ENCODE measurements around the gene GPR55. TPM values are rescaled to one million over a fixed set of nuclear protein-coding genes. Genes with fewer than 3 reads are reported as not detected.

The GPR55 gene
- total and polyA plus RNA-seq, 2 donors (not counting 3 experiments of a cell fraction or from before 2014, with no cell fraction given): not detected

- dilution Hi-C loops (cut with MboI; ENCODE audit: extremely low pct_ligation_motif_present, low sequenced_read_pairs) (no loop called here), intact Hi-C loops (cut with micrococcal nuclease) (no loop called here)
- Histone ChIP-seq H3K27ac (ENCODE audit: insufficient read depth, low read depth, low read length) (no peak overlapping the region), H3K9me1 (replicated peaks; ENCODE audit: control insufficient read depth, extremely low read depth, insufficient read depth, low read length) (no peaks in the 10 kb centered on the region), H3K4me3 (replicated peaks in 1 of 3; ENCODE audit: insufficient read depth in 1 of 3, low read depth in 1 of 3, low read length in 3 of 3) (no peak overlapping the region), H3K9me3 (replicated peaks; ENCODE audit: control insufficient read depth, insufficient read depth, low read length) (no peaks in the 10 kb centered on the region), H2AFZ (ENCODE audit: low read depth, low read length) (no peak overlapping the region), H3K36me3 (ENCODE audit: control insufficient read depth in 2 of 2, extremely low read depth in 1 of 2, insufficient read depth in 2 of 2, low read length in 2 of 2) (no peaks in the 10 kb centered on the region), H4K20me1 (replicated peaks; ENCODE audit: control insufficient read depth, extremely low read depth, insufficient read depth, low read length) (no peaks in the 10 kb centered on the region), H3K4me2 (ENCODE audit: insufficient read depth, low read length) (no peak overlapping the region), H3K4me1 (ENCODE audit: control insufficient read depth, extremely low read depth, insufficient read depth, low read length) (no peaks in the 10 kb centered on the region), H3K9ac (replicated peaks; ENCODE audit: extremely low read depth, insufficient read depth, low read length) (no peak overlapping the region), H3K27me3 (ENCODE audit: control insufficient read depth in 2 of 2, insufficient read depth in 2 of 2, low read length in 2 of 2) (peaks cover 4 to 5% of the 10 kb centered on the region in 2 experiments), H3K79me2 (ENCODE audit: control insufficient read depth, insufficient read depth, low read length) (no peaks in the 10 kb centered on the region)
- no peak for FAIRE-seq
- no peak for DNase-seq (ENCODE audit: low read depth, low spot score)
- POLR2A ChIA-PET: no interaction called here
- BruUV-seq (replicated peaks): no TSS peak
- CTCF ChIA-PET: interaction anchor here (1.6 kb wide), 1 partner anchor 103 kb away, joined by 4 read pairs; no protein-coding TSS in a partner anchor
- no peak for TF ChIP-seq POLR2A (IDR thresholded peaks at IDR 0.05; ENCODE audit: low read depth, low read length)
- no peak for TF ChIP-seq EZH2 (IDR thresholded peaks at IDR 0.05; ENCODE audit: borderline replicate concordance, low read depth, low read length, severe bottlenecking)
- TF ChIP-seq JUN (IDR thresholded peaks at IDR 0.05; ENCODE audit: borderline replicate concordance, insufficient read depth, insufficient read length, low read depth): no peak
- TF ChIP-seq CTCF (IDR thresholded peaks at IDR 0.05; ENCODE audit: extremely low read depth in 1 of 2, insufficient read depth in 1 of 2, low read depth in 1 of 2, low read length in 2 of 2): no peak
- TF ChIP-seq MYC (IDR thresholded peaks at IDR 0.05; ENCODE audit: low read depth, low read length): no peak
- no peak for TF ChIP-seq FOS (IDR thresholded peaks at IDR 0.05; ENCODE audit: borderline replicate concordance, insufficient read depth, low read length)
- TF ChIP-seq POLR2AphosphoS5 (IDR thresholded peaks at IDR 0.05; ENCODE audit: insufficient read depth, low read depth, low read length): no peak
Measured at GRCh38 chr2:230950874-230951339, 25.9 kb upstream of the GPR55 start.

Data from endothelial cell of umbilical vein (primary cell).